Chondrocyte (in vitro differentiated cells): ENCODE measurements around the gene BET1L. TPM values are rescaled to one million over a fixed set of nuclear protein-coding genes. Genes with fewer than 3 reads are reported as not detected.

ENCODE experiments used
- DNase-seq: peaks from one replicate; pipeline ENCODE4 v3.0.0; 2021; ENCODE audit warnings: mixed read lengths, low spot score
- H3K27ac Mint-ChIP-seq: one replicate; pipeline ENCODE4 v1.8.0; 2021; ENCODE audit warnings: mild to moderate bottlenecking, moderate library complexity, mixed read lengths; ENCODE audit not compliant: unreplicated experiment
- H3K27me3 Mint-ChIP-seq: 2 replicates; pipeline ENCODE4 v1.8.0; 2021; ENCODE audit warnings: low read depth, mixed read lengths
- H3K36me3 Mint-ChIP-seq: 2 replicates; pipeline ENCODE4 v1.8.0; 2021; ENCODE audit warnings: low read depth, mixed read lengths
- H3K4me1 Mint-ChIP-seq: 2 replicates; pipeline ENCODE4 v1.8.0; 2021; ENCODE audit warnings: low read depth, mild to moderate bottlenecking, mixed read lengths
- H3K4me3 Mint-ChIP-seq: one replicate; pipeline ENCODE4 v1.8.0; 2021; ENCODE audit warnings: mild to moderate bottlenecking, moderate library complexity, mixed read lengths; ENCODE audit not compliant: unreplicated experiment
- H3K9me3 Mint-ChIP-seq: 2 replicates; pipeline ENCODE4 v1.8.0; 2021; ENCODE audit warnings: low read depth, mixed read lengths
- total RNA-seq: library from RNA; stranded (reverse); gene quantifications from 3 replicates; pipeline ENCODE4 v1.2.1, GENCODE V29; 2021
- TF ChIP-seq, protein P1 (sequence below): fragments of 200-600 bp; sonication (generic); IDR thresholded peaks from 2 replicates; pipeline ENCODE4 v1.5.0; 2021; ENCODE audit warnings: antibody characterized with exemption, mild to moderate bottlenecking, moderate library complexity

Gene BET1L
- total RNA-seq, 1 donor from 2014 or later, result 59.6 TPM

DNA sequence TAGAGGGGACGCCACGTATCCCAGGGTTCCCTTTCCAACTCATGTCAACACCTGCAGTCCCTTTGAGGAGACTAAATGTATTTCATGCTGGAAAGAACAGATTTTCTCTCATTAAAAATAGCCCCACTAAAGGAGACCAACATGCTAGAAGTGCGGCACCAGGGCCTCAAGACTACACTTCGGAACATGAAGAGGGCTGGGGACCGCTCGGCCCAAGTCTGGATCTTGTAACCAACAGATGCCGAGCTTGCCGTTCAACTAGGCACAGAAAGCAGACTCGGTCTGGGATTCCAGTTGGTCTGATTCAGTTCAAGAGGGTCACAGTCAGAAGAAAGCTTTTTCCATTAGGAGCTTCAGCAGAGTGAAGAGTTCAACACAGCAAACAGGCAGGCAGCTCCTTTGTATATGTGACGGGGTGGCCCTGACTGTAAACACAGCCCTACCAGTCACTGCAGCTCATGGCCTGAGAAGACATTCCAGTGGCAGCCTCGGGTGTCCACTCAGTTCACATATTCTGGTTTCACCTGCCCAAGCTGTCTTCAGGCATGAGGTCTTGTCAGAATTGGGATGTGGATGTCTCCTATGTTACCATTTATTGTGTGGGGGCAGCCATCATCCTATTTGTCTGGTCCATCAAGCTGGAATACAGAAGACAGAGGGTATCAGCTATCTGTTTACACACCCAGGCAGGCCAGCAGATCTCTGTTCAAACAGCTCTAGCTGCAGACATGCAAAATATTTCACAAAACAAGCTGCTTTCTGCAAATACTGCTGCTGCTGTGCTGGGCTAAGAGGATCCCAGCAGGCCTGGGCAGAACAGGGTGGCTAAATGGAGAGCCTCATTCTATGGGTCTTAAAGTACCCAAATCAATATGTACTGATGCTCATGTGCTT is 9.1 kb upstream of the BET1L start:
- Mint-ChIP-seq H3K4me1 (peaks cover 6% of the 10 kb centered on the region), H3K9me3 (no peaks in the 10 kb centered on the region), H3K27me3 (no peaks in the 10 kb centered on the region), H3K36me3 (peaks cover 20% of the 10 kb centered on the region), H3K4me3 (no peak overlapping the region), H3K27ac (peak overlapping the region; percentile 79)
- TF ChIP-seq, protein P1, sequence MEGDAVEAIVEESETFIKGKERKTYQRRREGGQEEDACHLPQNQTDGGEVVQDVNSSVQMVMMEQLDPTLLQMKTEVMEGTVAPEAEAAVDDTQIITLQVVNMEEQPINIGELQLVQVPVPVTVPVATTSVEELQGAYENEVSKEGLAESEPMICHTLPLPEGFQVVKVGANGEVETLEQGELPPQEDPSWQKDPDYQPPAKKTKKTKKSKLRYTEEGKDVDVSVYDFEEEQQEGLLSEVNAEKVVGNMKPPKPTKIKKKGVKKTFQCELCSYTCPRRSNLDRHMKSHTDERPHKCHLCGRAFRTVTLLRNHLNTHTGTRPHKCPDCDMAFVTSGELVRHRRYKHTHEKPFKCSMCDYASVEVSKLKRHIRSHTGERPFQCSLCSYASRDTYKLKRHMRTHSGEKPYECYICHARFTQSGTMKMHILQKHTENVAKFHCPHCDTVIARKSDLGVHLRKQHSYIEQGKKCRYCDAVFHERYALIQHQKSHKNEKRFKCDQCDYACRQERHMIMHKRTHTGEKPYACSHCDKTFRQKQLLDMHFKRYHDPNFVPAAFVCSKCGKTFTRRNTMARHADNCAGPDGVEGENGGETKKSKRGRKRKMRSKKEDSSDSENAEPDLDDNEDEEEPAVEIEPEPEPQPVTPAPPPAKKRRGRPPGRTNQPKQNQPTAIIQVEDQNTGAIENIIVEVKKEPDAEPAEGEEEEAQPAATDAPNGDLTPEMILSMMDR, result no peak
- no peak for DNase-seq

DNA sequence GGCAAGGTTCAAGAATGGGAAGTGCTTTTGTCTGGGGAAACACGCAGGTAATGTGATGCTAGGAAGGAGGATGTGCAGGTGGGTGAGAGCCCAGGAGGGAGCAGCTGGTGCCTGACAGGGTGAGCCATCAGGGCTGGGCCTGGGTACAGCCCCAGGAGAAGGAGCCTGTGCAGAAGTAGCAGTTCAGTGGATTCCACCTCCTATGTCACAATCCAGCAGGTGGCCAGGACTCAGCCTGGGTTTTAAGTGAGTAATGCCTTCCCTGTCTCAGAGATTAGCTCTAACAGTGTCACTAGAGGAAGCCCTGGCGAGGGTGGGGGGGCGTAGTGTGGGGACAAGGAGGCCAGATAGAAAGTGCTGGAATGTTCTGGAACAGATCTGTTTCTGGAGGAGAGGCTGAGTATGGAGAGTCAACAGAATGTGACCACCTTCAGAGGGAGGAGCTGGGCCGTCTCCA is 8.4 kb upstream of the BET1L start:
- DNase-seq, result no peak
- H3K27me3 Mint-ChIP-seq, result no peaks in the 10 kb centered on the region
- peaks cover 12% of the 10 kb centered on the region for H3K4me1 Mint-ChIP-seq
- H3K9me3 Mint-ChIP-seq, result no peaks in the 10 kb centered on the region
- peak overlapping the region; percentile 79 for H3K27ac Mint-ChIP-seq
- no peak overlapping the region for H3K4me3 Mint-ChIP-seq
- peaks cover 21% of the 10 kb centered on the region for H3K36me3 Mint-ChIP-seq
- TF ChIP-seq, protein P1, result no peak

DNA sequence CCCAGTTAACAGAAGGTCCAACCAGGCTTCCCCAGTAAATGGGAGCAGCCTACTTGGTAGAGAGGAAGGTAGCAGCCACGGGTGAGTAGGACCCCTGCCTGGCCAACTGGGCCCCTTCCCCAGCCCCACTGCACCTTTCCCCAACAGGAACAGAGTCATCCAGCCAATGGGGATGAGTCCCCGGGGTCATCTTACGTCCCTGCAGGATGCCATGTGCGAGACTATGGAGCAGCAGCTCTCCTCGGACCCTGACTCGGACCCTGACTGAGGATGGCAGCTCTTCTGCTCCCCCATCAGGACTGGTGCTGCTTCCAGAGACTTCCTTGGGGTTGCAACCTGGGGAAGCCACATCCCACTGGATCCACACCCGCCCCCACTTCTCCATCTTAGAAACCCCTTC is 6.9 kb upstream of the BET1L start:
- peaks cover 26% of the 10 kb centered on the region for H3K4me1 Mint-ChIP-seq
- H3K27me3 Mint-ChIP-seq, result no peaks in the 10 kb centered on the region
- no peak overlapping the region for H3K4me3 Mint-ChIP-seq
- TF ChIP-seq, protein P1, result no peak
- H3K36me3 Mint-ChIP-seq, result peaks cover 18% of the 10 kb centered on the region
- no peaks in the 10 kb centered on the region for H3K9me3 Mint-ChIP-seq
- peak; percentile 68 for DNase-seq
- no peak overlapping the region for H3K27ac Mint-ChIP-seq

DNA sequence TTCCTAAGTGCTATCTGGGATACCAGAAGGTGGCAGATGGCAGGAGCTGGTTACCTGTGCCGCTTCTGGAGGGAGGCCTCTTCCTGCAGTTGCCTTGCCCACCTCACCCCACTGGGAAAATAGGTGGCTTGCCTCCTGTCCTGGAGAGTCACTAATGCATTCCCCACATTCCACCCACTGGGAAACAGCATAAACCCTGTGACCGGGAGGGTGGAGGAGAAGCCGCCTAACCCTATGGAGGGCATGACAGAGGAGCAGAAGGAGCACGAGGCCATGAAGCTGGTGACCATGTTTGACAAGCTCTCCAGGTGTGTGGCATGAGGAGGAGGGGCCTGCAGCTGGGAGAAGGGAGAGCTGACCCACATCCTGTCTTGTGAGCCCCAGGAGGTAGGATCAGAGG is 5.9 kb upstream of the BET1L start:
- Mint-ChIP-seq H3K27me3 (no peaks in the 10 kb centered on the region), H3K4me3 (no peak overlapping the region), H3K4me1 (peaks cover 26% of the 10 kb centered on the region), H3K27ac (no peak overlapping the region), H3K9me3 (no peaks in the 10 kb centered on the region), H3K36me3 (peaks cover 16% of the 10 kb centered on the region)
- peak; percentile 27 for DNase-seq
- TF ChIP-seq, protein P1, result no peak

DNA sequence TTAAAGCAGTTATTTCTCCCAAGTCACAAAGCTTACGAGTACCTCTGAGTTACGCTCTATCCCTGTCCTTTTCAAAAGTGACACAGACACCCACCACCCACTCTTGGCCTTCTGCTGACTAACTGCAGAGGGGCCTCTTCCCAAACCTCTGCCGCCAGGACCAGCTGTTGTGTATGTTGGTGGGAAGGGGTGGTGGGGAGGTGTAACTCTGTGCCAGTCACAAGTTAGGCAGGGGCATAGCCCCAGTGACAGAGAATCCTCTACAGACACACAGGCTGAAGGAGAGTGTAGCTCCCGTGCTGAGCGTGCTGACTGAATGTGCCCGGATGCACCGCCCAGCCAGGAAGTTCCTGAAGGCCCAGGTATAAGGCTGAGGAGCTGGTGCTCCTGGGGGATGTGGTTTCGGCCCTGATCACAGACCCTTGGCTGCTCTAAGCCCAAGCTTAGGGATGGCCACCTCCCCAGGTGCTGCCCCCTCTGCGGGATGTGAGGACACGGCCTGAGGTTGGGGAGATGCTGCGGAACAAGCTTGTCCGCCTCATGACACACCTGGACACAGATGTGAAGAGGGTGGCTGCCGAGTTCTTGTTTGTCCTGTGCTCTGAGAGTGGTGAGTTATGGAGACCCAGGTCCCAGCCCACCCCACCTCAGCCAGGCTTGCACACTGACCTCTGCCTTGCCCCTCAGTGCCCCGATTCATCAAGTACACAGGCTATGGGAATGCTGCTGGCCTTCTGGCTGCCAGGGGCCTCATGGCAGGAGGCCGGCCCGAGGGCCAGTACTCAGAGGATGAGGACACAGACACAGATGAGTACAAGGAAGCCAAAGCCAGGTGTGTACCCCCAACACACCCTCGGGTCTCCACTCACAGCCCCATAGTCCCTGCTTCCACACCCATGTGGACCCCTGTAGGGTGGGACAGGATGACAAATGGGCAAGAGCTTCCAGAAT is 5.2 kb upstream of the BET1L start:
- peaks cover 16% of the 10 kb centered on the region for H3K36me3 Mint-ChIP-seq
- H3K27ac Mint-ChIP-seq, result no peak overlapping the region
- H3K9me3 Mint-ChIP-seq, result no peaks in the 10 kb centered on the region
- H3K27me3 Mint-ChIP-seq, result no peaks in the 10 kb centered on the region
- H3K4me1 Mint-ChIP-seq, result peaks cover 26% of the 10 kb centered on the region
- no peak overlapping the region for H3K4me3 Mint-ChIP-seq
- TF ChIP-seq, protein P1, result no peak
- DNase-seq, result peak; percentile 61
